AG09319 (cell line): Measurements from ENCODE around the gene HNRNPUL1.

Experiments
- DNase-seq: peaks from one replicate; pipeline ENCODE4 v3.0.0-alpha.2; 2010; ENCODE audit warnings: low read depth; ENCODE audit errors: extremely low read depth
- CTCF ChIP-seq: IDR thresholded peaks from 2 replicates; pipeline ENCODE4 v1.5.1; 2011; ENCODE audit warnings: low read depth, mild to moderate bottlenecking, inconsistent platforms, low read length, moderate library complexity

HNRNPUL1 gene

GRCh38 chr19:41356984-41357739 lies 93.0 kb downstream of the HNRNPUL1 start:
- TF ChIP-seq CTCF, result no peak
- DNase-seq, result no peak
